ENCODE data around the gene BANF2. TPM values are rescaled to one million over a fixed set of nuclear protein-coding genes. Genes with fewer than 3 reads are reported as not detected.

BANF2 gene
- total and polyA plus RNA-seq, 10 of the 15 experiments (the other 5 are each of a cell fraction or from before 2014, with no cell fraction given), result not detected

DNA sequence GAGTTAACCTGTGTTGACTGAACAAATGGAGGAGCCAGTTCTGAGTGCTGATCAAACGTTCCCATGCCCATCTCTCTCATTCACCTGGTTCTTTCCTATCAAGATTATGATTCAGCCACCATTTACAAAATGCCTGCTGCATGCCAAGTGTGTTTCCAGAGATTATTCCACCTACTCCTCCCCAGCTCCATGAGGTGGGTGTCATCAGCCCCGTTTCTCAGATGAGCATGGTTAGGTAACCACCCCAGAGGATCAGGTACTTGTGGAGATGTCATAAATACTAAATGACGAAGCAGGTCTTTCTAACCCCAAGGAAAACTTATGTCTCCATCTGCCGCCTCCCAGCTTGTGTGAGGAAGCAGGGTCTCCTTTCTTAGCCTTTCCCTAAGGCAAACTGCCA, 2.1 kb downstream of the BANF2 start:
- Histone ChIP-seq H3K9ac (ENCODE audit: control insufficient read depth, insufficient read depth, low read length) (no peak overlapping the region), H3K79me2 (ENCODE audit: control insufficient read depth, insufficient read depth, low read length) (no peaks in the 10 kb centered on the region), H3K36me3 (ENCODE audit: control insufficient read depth in 2 of 2, insufficient read depth in 2 of 2, low read length in 1 of 2) (no peaks in the 10 kb centered on the region), H4K20me1 (ENCODE audit: control insufficient read depth, insufficient read depth) (no peaks in the 10 kb centered on the region), H3K27ac (ENCODE audit: control insufficient read depth, insufficient read depth) (no peak overlapping the region), H3K4me3 (no peak overlapping the region), H2AFZ (ENCODE audit: control insufficient read depth, low read depth, low read length) (no peak overlapping the region), H3K9me3 (replicated peaks; ENCODE audit: control insufficient read depth, insufficient read depth, low read length) (no peaks in the 10 kb centered on the region), H3K4me2 (ENCODE audit: control insufficient read depth, insufficient read depth) (no peak overlapping the region), H3K4me1 (ENCODE audit: control insufficient read depth, insufficient read depth, low read length) (no peaks in the 10 kb centered on the region), H3K27me3 (replicated peaks in 1 of 2; ENCODE audit: control insufficient read depth in 2 of 2, insufficient read depth in 2 of 2, low read length in 1 of 2) (no peaks in the 10 kb centered on the region; a peak in 1 of 4 replicates)
- ChIA-PET SMC1A (ENCODE audit: uncharacterized antibody, unreplicated experiment) (interaction anchor here (1.2 kb wide), 1 partner anchor 181 kb away, joined by 3 read pairs; no protein-coding TSS in a partner anchor), POLR2A (no interaction called here), CTCF (interaction anchor here (1.2 kb wide), 1 partner anchor 19 kb away, joined by 3 read pairs; no protein-coding TSS in a partner anchor), RAD21 (ENCODE audit: unreplicated experiment) (no interaction called here)
- WGBS (ENCODE audit: insufficient coverage, insufficient replicate concordance, low lambda C conversion rate, missing lambda C conversion rate), result 24% methylated on average over 4 of the region's 4 CpGs
- FAIRE-seq (no peak), DNase-seq (ENCODE audit: low read depth, low spot score) (no peak), ATAC-seq (no peak)
- TF ChIP-seq EP300 (IDR thresholded peaks at IDR 0.05; ENCODE audit: borderline replicate concordance in 1 of 2, control insufficient read depth in 1 of 2, low read depth in 2 of 2, low read length in 2 of 2), result no peak
- TF ChIP-seq PAX8 (IDR thresholded peaks at IDR 0.05), result no peak
- intact Hi-C loops (cut with micrococcal nuclease; ENCODE audit: unreplicated experiment) (no loop called here), in situ Hi-C loops (cut with MboI) (no loop called here)
- no TSS peak for BruUV-seq (replicated peaks)

DNA sequence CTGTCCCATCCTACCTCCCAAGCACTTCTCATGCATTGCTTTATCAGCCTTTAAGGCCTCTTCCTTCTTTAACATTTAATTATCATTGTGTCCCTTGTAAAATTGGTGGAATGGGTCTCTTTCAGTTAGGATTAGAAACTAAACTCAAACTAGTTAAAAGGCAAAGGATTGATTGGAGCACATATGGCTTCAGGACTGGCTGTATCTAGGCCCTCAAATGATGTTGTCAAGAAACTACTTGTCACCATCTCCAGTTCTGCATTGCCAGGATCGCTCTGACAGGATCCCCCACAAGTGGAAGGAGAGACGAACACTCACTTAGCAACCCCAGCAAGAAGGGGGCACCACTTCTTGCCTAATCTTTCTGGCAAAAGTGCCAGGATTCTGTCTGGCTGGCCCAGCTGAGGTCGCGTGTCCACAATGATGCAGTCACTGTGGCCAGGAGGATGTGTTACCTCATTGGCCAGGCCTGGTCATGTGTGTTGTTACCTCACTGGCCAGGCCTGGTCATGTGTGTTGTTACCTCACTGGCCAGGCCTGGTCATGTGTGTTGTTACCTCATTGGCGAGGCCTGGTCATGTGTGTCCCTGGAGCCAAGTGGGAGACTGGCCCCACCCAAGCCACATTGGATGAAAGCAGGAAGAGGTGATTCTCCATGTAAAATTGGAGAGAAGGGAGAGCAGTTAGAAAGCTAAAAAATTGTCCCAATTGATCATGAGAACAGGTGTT, 5.0 kb downstream of the BANF2 start:
- Histone ChIP-seq H3K4me1 (ENCODE audit: control insufficient read depth, insufficient read depth, low read length) (no peaks in the 10 kb centered on the region), H3K9ac (ENCODE audit: control insufficient read depth, insufficient read depth, low read length) (no peak overlapping the region), H3K4me3 (no peak overlapping the region), H3K36me3 (ENCODE audit: control insufficient read depth in 2 of 2, insufficient read depth in 2 of 2, low read length in 1 of 2) (no peaks in the 10 kb centered on the region), H3K9me3 (replicated peaks; ENCODE audit: control insufficient read depth, insufficient read depth, low read length) (no peaks in the 10 kb centered on the region), H4K20me1 (ENCODE audit: control insufficient read depth, insufficient read depth) (no peaks in the 10 kb centered on the region), H3K27me3 (replicated peaks in 1 of 2; ENCODE audit: control insufficient read depth in 2 of 2, insufficient read depth in 2 of 2, low read length in 1 of 2) (no peaks in the 10 kb centered on the region; a peak in 1 of 4 replicates), H3K27ac (ENCODE audit: control insufficient read depth, insufficient read depth) (no peak overlapping the region), H3K79me2 (ENCODE audit: control insufficient read depth, insufficient read depth, low read length) (no peaks in the 10 kb centered on the region), H3K4me2 (ENCODE audit: control insufficient read depth, insufficient read depth) (no peak overlapping the region), H2AFZ (ENCODE audit: control insufficient read depth, low read depth, low read length) (no peak overlapping the region)
- 77% methylated on average over 5 of the region's 5 CpGs for WGBS (ENCODE audit: insufficient coverage, insufficient replicate concordance, low lambda C conversion rate, missing lambda C conversion rate)
- in situ Hi-C loops (cut with MboI), result no loop called here
- no TSS peak for BruUV-seq (replicated peaks)
- ChIA-PET CTCF (interaction anchor here (0.8 kb wide), 1 partner anchor 193 kb away, joined by 3 read pairs; no protein-coding TSS in a partner anchor), RAD21 (ENCODE audit: unreplicated experiment) (no interaction called here), POLR2A (no interaction called here), SMC1A (ENCODE audit: uncharacterized antibody, unreplicated experiment) (no interaction called here)
- TF ChIP-seq BHLHE40 (IDR thresholded peaks at IDR 0.05; ENCODE audit: borderline replicate concordance in 1 of 2, low read depth in 2 of 2, low read length in 1 of 2), result no peak
- TF ChIP-seq ZSCAN29 (IDR thresholded peaks at IDR 0.05), result no peak
- TF ChIP-seq BMI1 (IDR thresholded peaks at IDR 0.05; ENCODE audit: borderline replicate concordance), result no peak
- TF ChIP-seq ZBED1 (IDR thresholded peaks at IDR 0.05; ENCODE audit: borderline replicate concordance), result no peak
- no peak for TF ChIP-seq NFYA (IDR thresholded peaks at IDR 0.05; ENCODE audit: borderline replicate concordance, low read depth, low read length)
- TF ChIP-seq NRF1 (conservative IDR thresholded peaks at IDR 0.05; ENCODE audit: low read depth, low read length), result no peak
- no peak for TF ChIP-seq PML (IDR thresholded peaks at IDR 0.05; ENCODE audit: low read length)
- TF ChIP-seq NR2F1 (conservative IDR thresholded peaks at IDR 0.05), result no peak
- no peak for TF ChIP-seq MTA2 (IDR thresholded peaks at IDR 0.05; ENCODE audit: low read depth)
- no peak for TF ChIP-seq ZNF274 (IDR thresholded peaks at IDR 0.05; ENCODE audit: insufficient read depth, insufficient read length)
- TF ChIP-seq NFXL1 (IDR thresholded peaks at IDR 0.05; ENCODE audit: borderline replicate concordance), result no peak
- ATAC-seq (no peak), FAIRE-seq (peak; percentile 47), DNase-seq (ENCODE audit: low read depth, low spot score) (no peak)
- intact Hi-C loops (cut with micrococcal nuclease; ENCODE audit: unreplicated experiment), result no loop called here
